Measurements from ENCODE around the gene MAN2B2.
"Not testable (repeated sequence)": the region's sequence is repeated elsewhere in the genome, so short reads cannot be mapped to it uniquely, and the experiment has no call there.

MAN2B2 gene

DNA sequence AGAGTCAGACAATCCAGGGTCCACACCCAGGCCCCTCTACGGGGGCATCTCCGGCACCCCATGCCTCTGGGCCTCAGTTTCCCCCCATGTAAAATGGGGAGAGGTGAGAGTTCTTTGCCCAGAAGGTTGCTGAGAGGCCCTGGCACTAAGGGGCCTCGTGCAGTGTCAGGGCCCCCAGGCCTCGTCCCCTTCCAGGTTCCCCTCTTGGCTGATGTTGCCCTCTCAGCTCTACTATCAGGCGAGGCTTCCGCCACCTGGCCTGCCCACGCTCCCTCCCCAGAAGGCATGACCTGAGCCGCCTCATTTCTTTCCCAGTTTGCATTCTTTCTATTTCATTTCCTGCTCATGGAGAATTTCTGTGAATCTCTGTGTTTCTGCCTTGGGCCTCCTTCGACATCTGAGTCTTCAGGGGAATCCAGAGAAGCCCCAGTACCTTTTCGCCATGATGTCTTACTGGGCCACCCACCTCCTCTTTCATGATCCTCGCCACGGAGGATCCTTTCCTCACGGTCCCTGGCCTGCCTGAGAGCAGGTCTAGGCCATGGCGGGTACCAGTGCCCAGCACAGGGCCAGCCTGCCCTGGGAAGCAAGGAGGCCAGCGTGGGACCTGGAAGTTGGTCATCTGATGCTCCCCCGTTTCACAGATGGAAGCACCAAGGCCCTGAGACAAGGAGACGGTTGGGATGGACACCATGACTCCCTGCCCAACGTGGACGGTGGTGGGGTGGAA is 43.6 kb downstream of the MAN2B2 start:
- DNase-seq: no peak

DNA sequence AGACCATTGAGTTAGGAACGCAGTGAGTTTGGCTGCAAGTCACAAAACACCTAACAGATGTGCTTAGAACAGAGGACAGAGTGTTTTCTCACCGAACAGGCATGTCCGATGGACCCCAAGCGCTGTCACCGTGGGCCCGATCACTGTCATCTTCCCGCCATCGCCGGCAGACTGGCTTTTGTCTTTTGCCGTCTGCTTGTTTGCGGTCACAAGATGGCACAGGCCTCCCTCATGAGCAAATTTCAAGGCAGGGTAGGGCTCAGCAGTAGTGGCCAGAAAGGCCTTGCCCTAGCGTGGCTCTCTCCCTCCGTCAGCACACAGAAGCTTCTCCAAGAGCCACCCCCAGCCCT is 44.1 kb downstream of the MAN2B2 start:
- DNase-seq: no peak

DNA sequence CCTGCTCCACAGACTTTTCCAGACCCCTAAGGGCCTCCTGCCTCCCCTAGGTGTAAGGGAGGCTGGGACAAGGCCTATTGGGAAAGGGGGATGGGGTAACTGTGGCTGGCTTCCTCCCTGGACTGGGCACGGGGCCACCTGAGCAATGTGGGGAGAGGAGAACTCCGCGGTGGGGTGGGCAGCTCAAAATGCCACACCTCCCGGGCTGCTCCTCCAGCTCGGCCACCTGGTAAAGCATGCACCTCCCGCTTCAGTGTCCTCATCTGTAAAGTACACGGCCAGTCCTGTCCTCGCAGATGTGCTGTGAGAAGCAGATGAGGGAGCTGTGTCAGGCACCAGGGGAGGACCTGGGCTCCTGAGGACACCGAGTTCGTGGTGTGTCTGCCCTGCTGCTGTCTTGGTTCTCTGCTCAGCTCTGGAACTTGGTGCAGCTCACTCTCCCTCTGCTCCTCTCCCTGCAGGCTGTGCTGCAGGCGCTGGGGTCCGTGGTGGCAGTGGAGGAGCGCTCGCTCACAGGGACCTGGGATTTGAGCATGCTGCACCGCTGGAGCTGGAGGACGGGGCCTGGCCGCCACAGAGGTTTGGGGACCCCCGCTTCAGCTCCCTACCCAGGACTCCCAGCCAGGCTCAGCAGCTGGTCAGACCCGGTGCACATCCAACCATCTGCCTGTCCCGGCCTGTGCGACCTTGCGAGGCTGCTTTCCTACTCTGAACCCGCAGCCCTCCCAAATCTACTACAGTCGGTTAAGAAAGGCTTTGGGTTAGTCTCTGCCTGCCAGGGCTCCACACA is 44.7 kb downstream of the MAN2B2 start:
- no peak for DNase-seq

DNA sequence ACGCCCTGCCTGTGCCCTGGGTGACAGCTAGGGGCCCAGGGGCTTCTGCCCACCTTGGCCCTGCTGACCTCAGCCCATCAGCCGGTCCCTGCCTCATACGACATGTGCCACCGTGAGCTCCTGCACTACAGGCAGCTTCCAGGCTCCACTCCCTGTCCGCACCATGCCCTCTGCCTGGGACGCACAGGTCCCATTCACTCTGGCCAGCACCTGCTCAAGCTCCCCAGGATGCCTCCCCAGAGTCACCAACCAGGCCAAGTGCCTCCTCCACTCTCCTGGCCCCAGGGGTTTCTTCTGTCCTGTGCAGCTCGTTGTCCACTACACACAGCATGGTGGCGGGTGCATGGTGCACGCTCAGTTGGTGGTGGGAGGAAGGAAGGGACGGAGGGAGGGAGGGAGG is 45.3 kb downstream of the MAN2B2 start:
- no peak for DNase-seq

DNA sequence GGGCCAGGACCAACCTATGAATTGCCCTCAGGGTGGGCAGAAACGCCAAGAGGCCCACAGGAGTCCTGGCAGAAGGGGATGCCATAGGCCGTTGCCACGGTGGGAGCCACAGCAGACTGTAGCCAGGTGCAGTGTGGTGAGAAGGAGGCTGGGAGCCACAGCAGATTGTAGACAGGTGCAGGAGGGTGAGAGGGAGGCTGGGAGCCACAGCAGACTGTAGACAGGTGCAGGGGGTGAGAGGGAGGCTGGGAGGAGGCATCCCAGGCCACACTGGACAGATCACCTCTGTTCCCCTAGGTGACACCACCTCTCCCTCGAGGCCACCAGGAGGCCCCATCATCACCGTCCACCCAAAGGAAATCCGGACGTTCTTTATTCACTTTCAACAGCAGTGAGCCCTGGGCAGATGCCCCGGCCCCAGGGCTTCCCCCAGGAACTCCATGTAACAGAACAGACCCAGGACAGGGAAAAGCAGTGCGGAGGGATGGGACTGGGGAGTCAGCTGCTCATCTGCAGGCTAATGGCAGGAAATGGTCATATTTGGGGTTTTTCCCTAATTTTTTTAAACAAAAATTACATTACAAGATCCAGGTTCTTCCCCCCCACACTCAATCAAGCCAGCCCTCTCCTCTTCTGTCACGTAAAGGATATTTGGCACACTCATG is 46.0 kb downstream of the MAN2B2 start:
- no peak for DNase-seq

DNA sequence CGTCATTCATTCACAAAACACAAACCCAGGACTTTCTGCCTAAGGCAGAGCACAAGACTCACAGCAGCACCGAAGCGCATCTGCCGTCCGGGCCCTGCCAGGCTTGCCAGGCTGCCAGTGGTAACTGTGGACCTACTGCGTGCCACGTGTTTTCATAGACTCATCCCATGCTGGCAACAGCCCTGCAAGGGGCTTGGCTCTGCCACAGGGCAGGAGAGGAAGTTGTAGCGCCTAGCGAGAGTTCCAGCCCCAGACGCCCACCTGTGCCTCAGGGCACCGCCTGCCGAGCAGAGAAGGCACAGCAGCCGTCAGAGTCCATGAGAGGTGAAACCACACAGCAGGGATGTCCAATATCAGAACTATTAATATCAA is 46.6 kb downstream of the MAN2B2 start:
- no peak for DNase-seq

DNA sequence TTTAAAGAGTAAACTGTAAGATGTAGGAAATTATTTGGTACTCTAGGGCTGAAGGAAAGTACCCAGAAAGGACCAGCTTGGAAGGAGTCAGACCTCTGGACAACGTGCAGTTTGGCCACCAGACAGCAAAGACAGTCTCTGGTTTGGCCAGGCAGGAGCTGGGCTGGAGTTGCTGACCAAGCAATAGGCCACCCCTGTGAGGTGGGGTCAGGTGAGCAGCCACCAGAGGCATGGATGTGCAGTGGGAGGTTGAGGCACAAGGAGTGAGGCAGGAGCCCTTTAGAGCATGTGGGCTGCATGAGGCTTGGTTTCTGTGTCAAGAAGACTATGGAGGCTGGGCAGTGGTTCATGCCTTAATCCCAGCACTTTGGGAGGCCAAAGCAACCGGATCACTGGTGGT is 47.8 kb downstream of the MAN2B2 start:
- no peak for DNase-seq

DNA sequence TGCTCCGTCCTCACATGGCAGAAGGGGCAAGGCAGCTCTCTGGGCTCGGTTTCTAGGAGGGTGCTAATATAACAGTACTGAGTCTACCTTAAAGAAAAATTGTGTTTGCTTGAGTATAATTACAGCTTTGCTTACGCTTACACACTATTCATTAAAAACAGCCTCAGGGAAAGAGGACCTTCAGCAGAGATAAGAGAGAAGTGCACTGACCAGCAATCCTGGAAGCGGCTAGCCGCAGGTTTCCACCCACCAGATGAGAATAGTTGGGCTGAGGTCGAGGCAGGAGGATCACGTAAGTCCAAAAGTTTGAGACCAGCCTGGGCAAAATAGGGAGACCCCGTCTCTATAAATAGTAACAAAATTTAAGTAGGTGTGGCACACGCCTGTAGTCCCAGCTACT is 50.3 kb downstream of the MAN2B2 start:
- DNase-seq: no peak

DNA sequence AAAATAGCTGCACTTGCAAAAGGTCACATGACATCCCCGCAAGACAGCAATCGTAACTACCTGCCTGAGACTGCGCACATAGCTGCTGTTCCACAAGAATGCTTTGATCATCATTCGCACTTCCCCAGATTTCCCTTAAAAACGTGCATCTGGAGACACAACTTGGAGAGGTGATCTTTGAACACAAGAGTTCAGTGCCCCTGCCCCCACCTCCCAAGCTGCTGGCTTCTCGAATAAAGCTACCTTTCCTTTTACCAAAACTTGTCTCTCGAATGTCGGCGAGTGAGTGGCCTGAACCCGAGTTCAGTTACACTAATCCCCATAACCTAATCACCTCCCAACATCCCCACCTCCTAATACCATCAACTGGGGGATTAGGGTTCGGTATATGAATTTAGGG is 51.1 kb downstream of the MAN2B2 start:
- DNase-seq: no peak

DNA sequence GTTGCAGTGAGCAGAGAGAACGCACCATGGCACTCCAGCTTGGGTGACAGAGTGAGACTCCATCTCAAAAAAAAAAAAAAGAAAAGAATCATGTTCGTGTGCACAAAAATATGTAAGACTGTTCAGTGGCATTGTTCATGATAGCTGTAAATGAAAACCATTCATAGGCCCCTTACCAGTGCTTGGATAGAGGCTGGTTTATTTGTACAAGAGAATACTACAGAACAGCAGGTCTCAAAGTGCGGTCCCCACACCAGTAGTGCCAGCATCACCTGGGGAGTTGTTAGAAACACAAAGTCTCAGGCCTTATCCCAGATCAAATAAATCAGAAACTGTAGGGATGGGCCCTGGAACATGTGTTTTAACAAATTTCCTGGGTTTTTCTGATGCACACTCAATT is 52.8 kb downstream of the MAN2B2 start:
- DNase-seq: no peak

DNA sequence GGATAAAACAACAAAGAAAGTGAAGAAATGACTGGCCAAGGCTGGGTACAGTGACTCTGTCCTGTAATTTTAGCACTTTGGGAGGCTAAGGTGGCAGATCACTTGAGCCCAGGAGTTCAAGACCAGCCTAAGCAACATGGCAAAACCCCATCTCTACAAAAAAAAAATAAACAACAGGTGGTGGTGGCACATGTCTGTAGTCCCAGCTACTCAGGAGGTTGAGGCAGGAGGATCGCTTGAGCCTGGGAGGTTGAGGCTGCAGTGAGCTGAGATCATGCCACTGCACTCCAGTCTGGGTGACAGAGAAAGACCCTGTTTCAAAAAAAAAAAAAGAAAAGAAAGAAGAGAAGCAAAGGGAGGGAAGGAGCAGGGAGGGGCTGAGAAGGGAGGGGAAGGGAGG is 53.5 kb downstream of the MAN2B2 start:
- DNase-seq: not testable (repeated sequence)

DNA sequence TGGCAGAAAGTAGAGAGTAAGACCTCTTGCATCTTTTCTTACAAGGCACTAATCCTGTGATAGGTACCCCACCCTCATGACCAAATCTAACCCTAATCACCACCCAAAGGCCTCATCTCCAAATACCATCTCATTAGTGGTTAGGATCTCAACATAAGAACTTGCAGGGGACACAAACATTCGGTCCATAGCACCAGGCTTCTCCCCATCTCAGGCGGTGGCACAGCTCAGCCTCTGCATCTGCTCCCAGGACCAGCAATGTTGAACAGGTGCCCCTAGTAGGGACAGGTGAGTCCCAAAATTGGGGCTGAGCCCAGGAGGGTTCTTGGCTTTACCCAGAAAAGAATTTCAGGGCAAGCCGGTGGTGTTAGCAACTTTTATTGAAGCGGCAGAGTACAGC is 57.1 kb downstream of the MAN2B2 start:
- DNase-seq: no peak

DNA sequence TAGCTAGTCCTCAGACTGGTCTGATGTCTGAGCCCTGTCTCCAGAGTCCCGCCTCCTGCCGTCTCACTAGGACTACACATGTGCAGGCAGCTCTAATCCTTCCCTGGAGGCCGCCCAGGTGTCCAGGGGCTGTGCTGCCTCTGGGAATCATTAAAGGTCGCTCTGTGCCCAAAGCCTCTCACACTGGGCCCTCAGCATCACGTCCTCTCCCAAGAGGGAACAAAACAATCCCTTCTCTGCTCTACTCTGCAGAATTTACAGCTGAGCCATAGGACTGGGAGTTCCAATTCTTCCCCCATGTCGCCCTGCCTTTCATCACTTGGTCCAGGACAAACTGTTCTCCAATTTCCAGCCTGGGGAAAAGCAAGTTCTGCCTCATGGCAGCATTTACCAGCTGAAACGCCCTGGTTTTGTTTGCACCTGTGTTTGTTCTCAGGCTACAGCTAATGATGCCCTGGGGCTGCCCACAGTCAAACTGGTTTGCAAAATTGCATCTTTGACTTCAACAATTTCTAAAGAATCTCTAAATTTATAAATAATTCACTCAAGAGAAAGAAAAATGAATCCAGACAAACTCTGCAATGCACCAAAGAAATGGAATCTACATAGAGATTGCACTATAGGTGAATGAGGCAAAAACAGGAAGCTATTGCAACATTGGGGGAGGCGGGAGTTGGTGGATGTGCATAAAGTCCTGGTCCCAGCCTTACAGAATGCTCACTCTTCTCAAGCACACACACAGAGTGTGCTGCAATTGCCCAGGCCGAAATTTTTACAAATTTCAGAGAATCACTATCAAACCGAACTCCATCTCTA is 58.3 kb downstream of the MAN2B2 start:
- DNase-seq: no peak

DNA sequence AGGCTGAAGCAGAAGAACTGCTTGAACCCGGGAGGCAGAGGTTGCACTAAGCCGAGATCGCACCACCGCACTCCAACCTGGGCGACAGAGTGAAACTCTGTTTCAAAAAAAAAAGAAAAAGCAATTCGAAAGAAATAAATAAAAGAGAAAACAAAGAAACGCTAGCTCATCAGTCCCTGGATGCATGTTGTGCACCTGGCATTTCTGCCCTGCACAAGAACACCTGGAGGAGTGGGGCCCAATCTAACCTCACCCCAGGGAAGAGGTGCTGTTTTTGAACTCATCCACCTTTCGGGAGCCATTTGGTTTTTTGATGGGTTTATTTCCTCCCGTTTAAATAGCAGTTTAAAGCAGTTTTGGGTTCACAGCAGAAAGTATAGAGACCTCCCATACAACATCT is 59.8 kb downstream of the MAN2B2 start:
- no peak for DNase-seq

DNA sequence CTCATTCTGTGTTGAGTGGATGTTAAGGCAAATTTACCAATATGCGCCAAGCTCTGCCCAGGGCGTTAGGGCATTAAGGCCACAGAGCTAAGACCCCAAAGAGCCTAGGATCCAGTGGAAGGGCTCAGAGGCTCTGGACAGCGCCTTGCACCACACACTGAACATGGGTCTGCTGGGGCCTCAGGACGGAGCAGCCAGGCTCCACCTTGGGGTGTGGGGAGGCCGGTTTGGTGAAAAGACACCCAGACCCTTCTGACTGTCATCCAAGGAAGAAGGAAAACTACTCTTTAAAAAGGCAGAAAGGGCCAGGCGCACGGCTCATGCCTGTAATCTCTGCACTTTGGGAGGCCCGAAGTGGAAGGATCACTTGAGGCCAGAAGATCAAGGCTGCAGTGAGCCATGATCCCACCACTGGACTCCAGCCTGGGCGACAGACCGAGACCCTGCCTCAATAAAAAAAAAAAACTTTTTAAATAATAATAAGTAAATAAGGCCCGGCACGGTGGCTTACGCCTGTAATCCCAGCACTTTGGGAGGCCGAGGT is 64.2 kb downstream of the MAN2B2 start:
- DNase-seq: no peak

DNA sequence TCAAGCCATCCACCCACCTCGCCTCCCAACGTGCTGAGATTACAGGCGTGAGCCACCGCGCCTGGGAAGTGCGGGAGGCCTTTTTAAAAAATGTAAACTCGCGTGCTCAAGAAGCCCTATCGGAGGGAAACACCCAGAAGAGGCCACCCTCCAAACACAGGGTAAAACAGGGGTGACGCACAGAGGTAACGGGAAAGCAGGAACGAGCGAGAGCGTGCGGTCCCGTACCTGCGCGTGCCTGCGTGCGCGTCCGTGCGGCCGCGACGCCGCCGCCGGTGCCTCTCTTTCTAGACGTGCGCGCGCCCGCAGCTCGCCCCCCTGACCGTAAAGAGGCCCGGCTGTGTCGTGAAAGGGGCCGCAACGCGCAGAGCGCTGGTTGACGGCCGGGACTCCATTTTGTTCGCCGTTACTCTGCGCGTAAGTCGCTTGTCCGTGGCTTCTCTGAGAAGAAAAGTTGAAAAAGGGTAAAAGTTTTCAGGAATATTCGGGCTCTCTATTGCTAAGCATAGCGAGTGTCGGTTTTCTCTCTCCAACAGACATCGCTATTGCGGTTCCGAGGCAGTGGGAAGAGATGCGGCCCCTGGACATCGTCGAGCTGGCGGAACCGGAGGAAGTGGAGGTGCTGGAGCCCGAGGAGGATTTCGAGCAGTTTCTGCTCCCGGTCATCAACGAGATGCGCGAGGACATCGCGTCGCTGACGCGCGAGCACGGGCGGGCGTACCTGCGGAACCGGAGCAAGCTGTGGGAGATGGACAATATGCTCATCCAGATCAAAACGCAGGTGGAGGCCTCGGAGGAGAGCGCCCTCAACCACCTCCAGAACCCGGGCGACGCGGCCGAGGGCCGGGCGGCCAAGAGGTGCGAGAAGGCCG is 65.5 kb downstream of the MAN2B2 start, which contains the start of gene MRFAP1:
TSS of gene MRFAP1 (plus strand) at position 394 of the 872 bp plus-strand sequence. CDS start at position 572, 178 bp downstream.
- DNase-seq: peak; percentile 93

DNA sequence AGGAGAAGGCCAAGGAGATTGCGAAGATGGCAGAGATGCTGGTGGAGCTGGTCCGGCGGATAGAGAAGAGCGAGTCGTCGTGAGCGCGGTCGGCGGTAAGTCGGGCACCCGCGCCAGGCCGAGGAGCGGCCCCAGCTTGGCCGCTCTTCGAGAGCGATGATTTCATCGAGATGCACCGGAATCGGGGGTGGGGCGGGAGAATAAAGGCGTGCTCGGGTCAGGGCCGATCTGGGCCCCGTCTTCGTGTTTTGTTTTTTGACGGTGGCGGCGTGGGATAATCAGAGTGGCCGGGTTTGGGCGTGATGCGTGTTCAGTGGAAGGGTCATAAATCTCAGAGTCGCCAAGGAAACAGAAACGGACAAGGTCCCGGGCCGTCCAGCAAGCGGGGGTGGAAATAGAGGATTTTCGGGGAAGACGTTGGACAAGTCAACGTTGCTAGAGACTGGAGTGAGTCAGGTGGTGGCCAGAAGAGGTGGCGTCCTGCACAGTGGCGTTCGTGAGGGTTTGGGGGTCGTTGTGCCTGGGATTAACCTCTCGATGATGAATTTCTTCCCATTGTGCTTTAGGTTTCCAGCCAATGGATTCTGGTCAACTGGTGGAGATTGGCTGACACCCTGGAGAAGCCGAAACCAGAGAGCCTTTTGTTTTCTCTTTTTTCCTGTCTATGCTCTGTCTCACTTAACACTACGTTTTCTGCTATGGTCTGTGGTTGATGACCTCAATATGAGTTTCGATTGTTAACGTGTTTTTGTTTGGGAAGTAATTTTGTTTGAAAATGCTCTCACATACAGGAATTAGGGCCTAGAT is 66.4 kb downstream of the MAN2B2 start:
- no peak for DNase-seq

DNA sequence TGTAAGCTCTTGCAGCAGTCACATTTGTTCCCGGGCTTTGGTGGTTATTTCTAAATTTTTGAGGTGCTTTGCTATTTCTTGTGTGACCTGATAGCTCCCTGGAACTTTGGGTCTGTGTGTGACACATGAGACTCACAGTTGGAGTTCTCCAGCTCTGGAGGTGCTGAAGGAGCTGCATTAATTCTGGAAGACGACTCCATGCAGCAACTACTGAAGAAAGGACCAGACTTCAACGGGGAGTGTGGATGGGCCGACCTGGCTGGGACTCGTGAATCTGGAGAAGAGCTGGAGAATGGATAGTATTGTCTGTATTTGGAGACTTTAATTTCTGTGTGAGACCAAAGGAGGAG is 67.0 kb downstream of the MAN2B2 start:
- no peak for DNase-seq

DNA sequence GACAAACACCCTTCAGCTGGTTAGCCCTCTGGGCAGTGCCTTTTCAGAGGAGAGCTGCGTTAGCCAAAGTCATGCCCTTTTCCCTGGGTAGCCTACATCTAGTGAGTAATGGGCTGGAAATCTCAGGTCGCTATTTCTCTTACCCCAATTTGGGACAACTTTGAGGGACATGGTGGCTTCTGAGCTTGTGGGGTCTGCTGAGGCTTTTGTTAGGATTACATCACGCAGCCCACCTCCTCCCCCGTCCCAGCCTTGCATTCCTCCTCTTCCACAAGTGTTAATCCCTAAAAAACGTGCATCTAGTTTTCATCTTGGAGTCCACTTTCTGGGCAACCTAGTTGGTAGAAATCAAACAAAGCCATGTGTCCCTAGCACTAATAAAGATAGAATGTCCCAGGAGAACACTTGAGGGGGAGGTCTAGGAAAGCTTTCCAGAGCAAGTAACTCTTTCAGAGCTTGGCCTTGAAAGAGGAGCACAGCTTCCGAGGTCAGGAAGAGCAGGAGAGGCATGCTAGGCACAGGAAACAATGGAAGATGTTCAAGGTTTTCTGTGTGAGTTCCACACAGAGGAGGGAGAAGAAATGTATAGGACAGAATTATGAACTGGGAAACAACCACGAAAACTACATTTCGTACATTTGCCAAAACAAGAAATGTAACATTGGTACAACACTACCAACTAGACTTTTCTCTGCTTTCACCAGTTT is 68.3 kb downstream of the MAN2B2 start:
- no peak for DNase-seq

DNA sequence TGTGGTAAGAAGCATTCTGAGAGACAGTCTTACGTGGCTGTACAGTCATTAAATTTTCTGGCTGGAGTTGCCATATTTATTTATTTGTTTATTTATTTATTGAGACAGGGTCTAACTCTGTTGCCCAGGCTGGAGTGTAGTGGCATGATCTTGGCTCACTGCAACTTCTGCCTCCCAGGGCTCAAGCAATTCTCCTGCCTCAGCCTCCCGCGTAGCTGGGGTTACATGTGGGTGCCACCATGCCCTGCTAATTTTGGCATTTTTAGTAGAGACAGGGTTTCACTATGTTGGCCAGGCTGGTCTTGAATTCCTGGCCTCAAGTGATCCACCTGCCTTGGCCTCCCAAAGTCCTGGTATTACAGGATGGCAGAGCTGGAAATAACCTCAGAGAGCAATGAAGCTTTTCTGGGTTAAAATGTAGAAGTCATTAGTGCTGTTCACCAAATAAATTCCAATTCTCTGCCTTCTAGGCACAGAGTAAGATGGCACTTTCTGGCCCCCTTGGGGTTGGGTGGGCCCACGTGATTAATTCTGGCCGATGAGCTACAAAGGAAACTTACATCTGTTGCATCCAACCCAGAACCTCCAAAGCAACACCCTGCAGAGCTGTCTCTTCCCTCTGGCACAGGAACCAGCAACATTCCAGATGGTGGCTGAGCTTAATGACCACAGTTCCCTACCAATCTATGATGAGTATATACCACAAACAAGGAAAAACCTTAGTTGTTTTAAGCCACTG is 70.0 kb downstream of the MAN2B2 start:
- no peak for DNase-seq
